ENCODE measurements around the gene SRGAP1. TPM values are rescaled to one million over a fixed set of nuclear protein-coding genes. Genes with fewer than 3 reads are reported as not detected.

SRGAP1 gene
- total and polyA plus RNA-seq, 9 of the 15 experiments (the other 6 are each of a cell fraction or from before 2014, with no cell fraction given) = 0.01 to 0.13 (median 0.04) TPM; not detected in 3

- H3K9ac ChIP-seq (ENCODE audit: insufficient read depth in 1 of 2, low read depth in 2 of 2, low read length in 2 of 2) = no peak overlapping the region
- H3K4me2 ChIP-seq (ENCODE audit: insufficient read depth, low read length) = no peak overlapping the region
These were observed 236.0 kb downstream of the SRGAP1 start for GRCh38 chr12:64080319-64081007.

More at GRCh38 chr12:64080319-64081007, 236.0 kb downstream of the SRGAP1 start:
- ATAC-seq (no peak), FAIRE-seq (no peak), DNase-seq (ENCODE audit: extremely low read depth in 1 of 4, low spot score in 3 of 4) (no peak)
- Histone ChIP-seq H3K9me1 (ENCODE audit: control insufficient read depth, insufficient read depth, low read length) (no peaks in the 10 kb centered on the region), H3K4me1 (replicated peaks in 1 of 2; ENCODE audit: control insufficient read depth in 2 of 2, insufficient read depth in 2 of 2, low read length in 2 of 2) (no peaks in the 10 kb centered on the region), H3K27me3 (ENCODE audit: control insufficient read depth in 2 of 2, insufficient read depth in 2 of 2, low read length in 2 of 2) (no peaks in the 10 kb centered on the region), H3K9me3 (replicated peaks; ENCODE audit: control insufficient read depth, insufficient read depth, low read depth, low read length) (no peaks in the 10 kb centered on the region), H3K27ac (ENCODE audit: extremely low read depth, low read depth, low read length) (no peak overlapping the region), H3K4me3 (no peak overlapping the region), H3K36me3 (ENCODE audit: control insufficient read depth, insufficient read depth, low read length) (no peaks in the 10 kb centered on the region), H4K20me1 (replicated peaks; ENCODE audit: control insufficient read depth, insufficient read depth, low read length) (no peaks in the 10 kb centered on the region), H2AFZ (ENCODE audit: low read depth, low read length) (no peak overlapping the region), H3K79me2 (ENCODE audit: control insufficient read depth, insufficient read depth, low read length) (no peaks in the 10 kb centered on the region)
- ChIA-PET CTCF (ENCODE audit: low intra/inter-chr PET ratio) (no interaction called here), POLR2A (no interaction called here)
- BruUV-seq (replicated peaks) = no TSS peak
- in situ Hi-C loops (cut with MboI) = no loop called here
- 0% methylated on average over 7 of the region's 7 CpGs for WGBS (ENCODE audit: insufficient coverage, low coverage, missing lambda C conversion rate)
- TF ChIP-seq NONO (IDR thresholded peaks at IDR 0.05; ENCODE audit: low read depth in 2 of 2, low read length in 1 of 2) (no peak), MYBL2 (IDR thresholded peaks at IDR 0.05; ENCODE audit: low read depth) (no peak), MYBL2 (CRISPR knock-in tag; IDR thresholded peaks at IDR 0.05; ENCODE audit: borderline replicate concordance) (no peak), ZC3H8 (IDR thresholded peaks at IDR 0.05) (no peak), MED1 (CRISPR knock-in tag; IDR thresholded peaks at IDR 0.05; ENCODE audit: borderline replicate concordance) (no peak), PPARD (CRISPR knock-in tag; IDR thresholded peaks at IDR 0.05) (no peak), POLR2AphosphoS2 (IDR thresholded peaks at IDR 0.05; ENCODE audit: low read length) (no peak), ZFPM2 (CRISPR knock-in tag; IDR thresholded peaks at IDR 0.05) (no peak), SMARCA4 (IDR thresholded peaks at IDR 0.05) (no peak), TOE1 (IDR thresholded peaks at IDR 0.05; ENCODE audit: borderline replicate concordance) (no peak), TOE1 (CRISPR knock-in tag; IDR thresholded peaks at IDR 0.05; ENCODE audit: borderline replicate concordance, low read depth) (no peak), TCFL5 (CRISPR knock-in tag; conservative IDR thresholded peaks at IDR 0.05) (no peak), TBL1XR1 (IDR thresholded peaks at IDR 0.05; ENCODE audit: low read length in 2 of 2) (no peak), ZBTB1 (CRISPR knock-in tag; IDR thresholded peaks at IDR 0.05; ENCODE audit: borderline replicate concordance, low read depth) (no peak), RAD21 (CRISPR knock-in tag; conservative IDR thresholded peaks at IDR 0.05 in 1 of 2, IDR thresholded peaks at IDR 0.05 in 1 of 2) (no peak), PHB (CRISPR knock-in tag; IDR thresholded peaks at IDR 0.05) (no peak)
- TF ChIP-seq, protein P1, sequence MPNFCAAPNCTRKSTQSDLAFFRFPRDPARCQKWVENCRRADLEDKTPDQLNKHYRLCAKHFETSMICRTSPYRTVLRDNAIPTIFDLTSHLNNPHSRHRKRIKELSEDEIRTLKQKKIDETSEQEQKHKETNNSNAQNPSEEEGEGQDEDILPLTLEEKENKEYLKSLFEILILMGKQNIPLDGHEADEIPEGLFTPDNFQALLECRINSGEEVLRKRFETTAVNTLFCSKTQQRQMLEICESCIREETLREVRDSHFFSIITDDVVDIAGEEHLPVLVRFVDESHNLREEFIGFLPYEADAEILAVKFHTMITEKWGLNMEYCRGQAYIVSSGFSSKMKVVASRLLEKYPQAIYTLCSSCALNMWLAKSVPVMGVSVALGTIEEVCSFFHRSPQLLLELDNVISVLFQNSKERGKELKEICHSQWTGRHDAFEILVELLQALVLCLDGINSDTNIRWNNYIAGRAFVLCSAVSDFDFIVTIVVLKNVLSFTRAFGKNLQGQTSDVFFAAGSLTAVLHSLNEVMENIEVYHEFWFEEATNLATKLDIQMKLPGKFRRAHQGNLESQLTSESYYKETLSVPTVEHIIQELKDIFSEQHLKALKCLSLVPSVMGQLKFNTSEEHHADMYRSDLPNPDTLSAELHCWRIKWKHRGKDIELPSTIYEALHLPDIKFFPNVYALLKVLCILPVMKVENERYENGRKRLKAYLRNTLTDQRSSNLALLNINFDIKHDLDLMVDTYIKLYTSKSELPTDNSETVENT (CRISPR knock-in tag; IDR thresholded peaks at IDR 0.05) = no peak
- TF ChIP-seq, protein P2, sequence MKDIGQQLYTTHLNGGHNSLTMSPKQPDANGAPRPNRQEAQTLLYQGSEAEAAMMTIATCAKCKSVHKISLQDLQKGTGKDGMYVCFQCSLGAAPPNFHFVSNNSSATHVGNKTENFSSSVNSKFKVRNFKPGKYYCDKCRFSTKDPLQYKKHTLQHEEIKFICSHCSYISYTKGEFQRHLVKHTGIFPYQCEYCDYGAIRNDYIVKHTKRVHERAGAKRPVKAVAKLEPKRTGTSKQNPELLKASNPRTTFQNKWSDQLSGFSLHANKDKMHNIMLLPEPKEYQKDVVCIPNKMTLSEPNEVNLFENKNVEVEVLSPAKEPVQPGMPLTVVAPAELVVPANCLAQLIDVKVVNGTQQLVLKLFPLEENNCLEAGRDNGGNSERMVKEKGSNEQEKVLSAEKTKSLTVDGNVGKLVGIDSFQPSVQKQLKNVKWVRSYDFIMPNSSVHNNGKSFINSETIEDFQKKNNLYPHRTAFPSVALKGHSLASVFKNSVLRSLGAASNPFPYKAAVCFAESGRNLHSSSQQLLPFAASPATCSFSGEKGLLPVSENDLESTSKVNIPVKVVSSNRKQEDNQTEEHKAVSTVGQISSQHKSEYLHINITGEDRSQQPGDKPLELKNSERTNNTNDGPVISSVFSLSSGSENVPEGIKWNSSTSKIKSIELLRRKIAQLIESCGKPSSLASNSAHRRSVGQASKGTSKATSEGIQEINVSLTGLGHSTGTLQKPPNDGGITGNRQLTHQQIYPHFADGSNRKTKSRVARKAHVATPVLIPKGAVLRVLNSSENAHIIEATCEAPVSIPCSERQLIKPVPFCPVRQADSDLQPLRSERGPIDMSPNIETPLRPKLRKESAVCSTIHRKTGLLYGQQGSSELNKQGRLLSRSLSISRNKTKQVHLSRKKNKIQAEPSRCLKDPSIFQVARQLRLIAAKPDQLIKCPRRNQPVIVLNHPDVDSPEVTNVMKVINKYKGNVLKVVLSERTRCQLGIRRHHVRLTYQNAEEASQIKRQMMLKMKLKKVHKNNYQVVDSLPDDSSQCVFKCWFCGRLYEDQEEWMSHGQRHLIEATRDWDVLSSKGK (CRISPR knock-in tag; IDR thresholded peaks at IDR 0.05) = no peak
- intact Hi-C loops (cut with micrococcal nuclease) = no loop called here

Data from K562 (cell line).